HepG2 (cell line): ENCODE measurements around the gene TMEM74B. TPM values are rescaled to one million over a fixed set of nuclear protein-coding genes. Genes with fewer than 3 reads are reported as not detected.

ENCODE experiments used
- ASH2L ChIP-seq: fragments of 300-600, 200-600 bp; sonication (generic); IDR thresholded peaks from 2 replicates; pipeline ENCODE4 v1.7.0; 2017; ENCODE audit warnings: low read depth, mild to moderate bottlenecking, moderate library complexity, mixed read lengths, low read length; ENCODE audit not compliant: insufficient read length
- ATF2 ChIP-seq: sonication (generic); formaldehyde crosslinking; IDR thresholded peaks from 2 replicates; pipeline ENCODE4 v1.4.0; 2020; ENCODE audit warnings: missing genetic modification reagents
- ATF6 ChIP-seq: sonication (generic); formaldehyde crosslinking; conservative IDR thresholded peaks from 2 replicates; pipeline ENCODE4 v1.4.0; 2020; ENCODE audit warnings: missing genetic modification reagents
- HIVEP1 ChIP-seq: sonication (generic); formaldehyde crosslinking; IDR thresholded peaks from 2 replicates; pipeline ENCODE4 v1.4.0; 2020; ENCODE audit warnings: mild to moderate bottlenecking, missing genetic modification reagents
- HOMEZ ChIP-seq: IDR thresholded peaks from 2 replicates; pipeline ENCODE4 v1.6.1; 2016; ENCODE audit warnings: low read depth
- HOXA3 ChIP-seq: sonication (generic); formaldehyde crosslinking; IDR thresholded peaks from 2 replicates; pipeline ENCODE4 v1.5.0; 2020; ENCODE audit warnings: missing genetic modification reagents
- HOXA7 ChIP-seq: sonication (generic); formaldehyde crosslinking; IDR thresholded peaks from 2 replicates; pipeline ENCODE4 v1.8.1; 2022; ENCODE audit warnings: mild to moderate bottlenecking, missing genetic modification reagents, moderate library complexity
- KMT2A ChIP-seq: sonication (generic); formaldehyde crosslinking; IDR thresholded peaks from 2 replicates; pipeline ENCODE4 v1.4.0; 2020; ENCODE audit warnings: missing genetic modification reagents
- NBN ChIP-seq: fragments of 450-650 bp; conservative IDR thresholded peaks from 2 replicates; pipeline ENCODE4 v1.6.1; 2017
- NR2F6 ChIP-seq, 2 experiments: IDR thresholded peaks; 2 replicates each; pipeline ENCODE4 v1.6.1; 2016; ENCODE audit warnings: antibody characterized with exemption in 1 of 2, mild to moderate bottlenecking in 1 of 2
- PAWR ChIP-seq: sonication (generic); formaldehyde crosslinking; IDR thresholded peaks from 2 replicates; pipeline ENCODE4 v1.4.0; 2020; ENCODE audit warnings: missing genetic modification reagents, mild to moderate bottlenecking, borderline replicate concordance
- PPARG ChIP-seq: conservative IDR thresholded peaks from 2 replicates; pipeline ENCODE4 v1.6.1; 2016; ENCODE audit warnings: missing biosample characterization, missing genetic modification reagents
- PRDM10 ChIP-seq: sonication (generic); formaldehyde crosslinking; IDR thresholded peaks from 2 replicates; pipeline ENCODE4 v1.4.0; 2020; ENCODE audit warnings: low read depth, missing genetic modification reagents
- TP53 ChIP-seq: sonication (generic); formaldehyde crosslinking; conservative IDR thresholded peaks from 2 replicates; pipeline ENCODE4 v1.4.0; 2020; ENCODE audit warnings: missing genetic modification reagents
- ZFP62 ChIP-seq: sonication (generic); formaldehyde crosslinking; IDR thresholded peaks from 2 replicates; pipeline ENCODE4 v1.4.0; 2020; ENCODE audit warnings: missing genetic modification reagents
- ZKSCAN5 ChIP-seq: sonication (generic); formaldehyde crosslinking; IDR thresholded peaks from 2 replicates; pipeline ENCODE4 v1.5.1; 2020; ENCODE audit warnings: mild to moderate bottlenecking, missing genetic modification reagents
- ZKSCAN8 ChIP-seq: IDR thresholded peaks from 2 replicates; pipeline ENCODE4 v1.6.1; 2016; ENCODE audit warnings: borderline replicate concordance, missing genetic modification reagents, missing compliant biosample characterization
- ZNF136 ChIP-seq: sonication (generic); formaldehyde crosslinking; IDR thresholded peaks from 2 replicates; pipeline ENCODE4 v1.8.1; 2022; ENCODE audit warnings: low read depth, mild to moderate bottlenecking, moderate library complexity, missing genetic modification reagents
- ZNF263 ChIP-seq: sonication (generic); formaldehyde crosslinking; IDR thresholded peaks from 2 replicates; pipeline ENCODE4 v1.4.0; 2020; ENCODE audit warnings: missing genetic modification reagents
- ZNF331 ChIP-seq: sonication (generic); formaldehyde crosslinking; IDR thresholded peaks from 2 replicates; pipeline ENCODE4 v1.4.0; 2020; ENCODE audit warnings: missing genetic modification reagents
- ZNF615 ChIP-seq: sonication (generic); formaldehyde crosslinking; IDR thresholded peaks from 2 replicates; pipeline ENCODE4 v1.5.0; 2020; ENCODE audit warnings: mild to moderate bottlenecking, missing genetic modification reagents, borderline replicate concordance
- ZNF678 ChIP-seq: sonication (generic); formaldehyde crosslinking; IDR thresholded peaks from 2 replicates; pipeline ENCODE4 v1.4.0; 2020; ENCODE audit warnings: mild to moderate bottlenecking, missing genetic modification reagents
- ZNF782 ChIP-seq: sonication (generic); formaldehyde crosslinking; IDR thresholded peaks from 2 replicates; pipeline ENCODE4 v1.4.0; 2020; ENCODE audit warnings: missing genetic modification reagents, mild to moderate bottlenecking, borderline replicate concordance
- ZNF792 ChIP-seq: IDR thresholded peaks from 2 replicates; pipeline ENCODE4 v1.6.1; 2016
- ZNF879 ChIP-seq: sonication (generic); formaldehyde crosslinking; IDR thresholded peaks from 2 replicates; pipeline ENCODE4 v1.8.1; 2023; ENCODE audit warnings: missing genetic modification reagents
- polyA plus RNA-seq, 8 experiments: library from polyadenylated mRNA; depleted of rRNA in 3 of 8; stranded (reverse) in 7 of 8; unstranded in 1 of 8; fragments of >200 nt; fragmentation: Illumina TruSeq in 4 of 8; extraction: Trizol in 4 of 8; gene quantifications; 2 replicates each; pipeline versions ENCODE4 v1.2.1 to v1.2.3, GENCODE V29; 2011 to 2016; ENCODE audit warnings: low read depth in 4 of 8, missing spikeins in 1 of 8, mixed read lengths in 1 of 8; ENCODE audit not compliant: insufficient read depth in 1 of 8
- total RNA-seq, 5 experiments: library from RNA; depleted of rRNA; stranded (reverse); fragments of >200 nt; fragmentation: Illumina TruSeq; extraction: Trizol; gene quantifications; 2 replicates each; pipeline ENCODE4 v1.2.3, GENCODE V29; 2016; ENCODE audit warnings: low read depth in 1 of 5

TMEM74B gene
- total and polyA plus RNA-seq, 2 of the 13 experiments (the other 11 are each of a cell fraction or from before 2014, with no cell fraction given), result 4.7 to 18.4 TPM

GRCh38 chr20:1150218-1150617, 34.6 kb downstream of the TMEM74B start (continued):
- TF ChIP-seq ZNF792 (CRISPR knock-in tag) (peak; percentile 56; the same call in 1 of the 2 replicates), PPARG (CRISPR knock-in tag) (no peak; the same call in 1 of the 2 replicates), HOXA7 (no peak), ZNF136 (CRISPR knock-in tag) (no peak), ZNF263 (CRISPR knock-in tag) (no peak), ATF2 (CRISPR knock-in tag) (no peak), ATF6 (CRISPR knock-in tag) (no peak), HOMEZ (CRISPR knock-in tag) (peak; percentile 99), ZKSCAN8 (no peak), ZNF678 (no peak), ZNF331 (no peak), ZKSCAN5 (CRISPR knock-in tag) (no peak), ASH2L (no peak), ZNF615 (no peak), HIVEP1 (CRISPR knock-in tag) (no peak), ZNF782 (no peak), TP53 (CRISPR knock-in tag) (no peak), NR2F6 (IDR thresholded peaks at IDR 0.05) (peak; percentile 24; the same call in 1 of the 2 replicates), NR2F6 (CRISPR knock-in tag; IDR thresholded peaks at IDR 0.05) (0 out of 2 replicates have a peak, but pooled peaks have one; percentile 15), ZNF879 (CRISPR knock-in tag) (no peak), ZFP62 (CRISPR knock-in tag) (no peak), KMT2A (CRISPR knock-in tag) (no peak), HOXA3 (CRISPR knock-in tag) (peak; percentile 70; the same call in 1 of the 2 replicates), PAWR (CRISPR knock-in tag) (no peak), NBN (no peak), PRDM10 (CRISPR knock-in tag) (no peak)
